Muscle of back (tissue), 10 donors: Measurements from ENCODE around the gene BRD3OS. TPM values are rescaled to one million over a fixed set of nuclear protein-coding genes. Genes with fewer than 3 reads are reported as not detected.

ENCODE experiments used
- polyA plus RNA-seq, 10 donors: library from polyadenylated mRNA; unstranded; fragments of 120-200 nt; gene quantifications; one replicate each; pipeline ENCODE4 v1.2.1, GENCODE V29; 2013; ENCODE audit not compliant: insufficient read length in 10 of 10

The BRD3OS gene
- polyA plus RNA-seq, 10 donors = 6.8 to 11.9 (median 9.3) TPM

Other genes with a start within 250 kb of the BRD3OS start
- gene VAV2, start 33.2 kb upstream of the BRD3OS start, polyA plus RNA-seq = 10 to 100 TPM; 12.0 to 16.7 (median 14.3) TPM
- 10 to 100 TPM; 51.7 to 67.4 (median 58.4) TPM for gene BRD3, start 42.5 kb downstream of the BRD3OS start, polyA plus RNA-seq
- gene WDR5, start 110.6 kb downstream of the BRD3OS start, polyA plus RNA-seq = 10 to 100 TPM; 30.5 to 51.0 (median 40.0) TPM
- gene RNU6ATAC, start 139.1 kb downstream of the BRD3OS start, polyA plus RNA-seq = 1 to 10 TPM in 3 of 10 donors, not detected in 7; 1.4 to 2.2 (median 1.6) TPM